SHP77 treated with DMSO at 0.1 percent for 48 hours (cell line): ENCODE measurements around the gene PCDH18.
"Not testable (repeated sequence)": the region's sequence is repeated elsewhere in the genome, so short reads cannot be mapped to it uniquely, and the experiment has no call there.

ENCODE experiments used
- DNase-seq: peaks from one replicate; lab custom pipeline; 2025; lab: John Stamatoyannopoulos, UW

Gene PCDH18, protein sequence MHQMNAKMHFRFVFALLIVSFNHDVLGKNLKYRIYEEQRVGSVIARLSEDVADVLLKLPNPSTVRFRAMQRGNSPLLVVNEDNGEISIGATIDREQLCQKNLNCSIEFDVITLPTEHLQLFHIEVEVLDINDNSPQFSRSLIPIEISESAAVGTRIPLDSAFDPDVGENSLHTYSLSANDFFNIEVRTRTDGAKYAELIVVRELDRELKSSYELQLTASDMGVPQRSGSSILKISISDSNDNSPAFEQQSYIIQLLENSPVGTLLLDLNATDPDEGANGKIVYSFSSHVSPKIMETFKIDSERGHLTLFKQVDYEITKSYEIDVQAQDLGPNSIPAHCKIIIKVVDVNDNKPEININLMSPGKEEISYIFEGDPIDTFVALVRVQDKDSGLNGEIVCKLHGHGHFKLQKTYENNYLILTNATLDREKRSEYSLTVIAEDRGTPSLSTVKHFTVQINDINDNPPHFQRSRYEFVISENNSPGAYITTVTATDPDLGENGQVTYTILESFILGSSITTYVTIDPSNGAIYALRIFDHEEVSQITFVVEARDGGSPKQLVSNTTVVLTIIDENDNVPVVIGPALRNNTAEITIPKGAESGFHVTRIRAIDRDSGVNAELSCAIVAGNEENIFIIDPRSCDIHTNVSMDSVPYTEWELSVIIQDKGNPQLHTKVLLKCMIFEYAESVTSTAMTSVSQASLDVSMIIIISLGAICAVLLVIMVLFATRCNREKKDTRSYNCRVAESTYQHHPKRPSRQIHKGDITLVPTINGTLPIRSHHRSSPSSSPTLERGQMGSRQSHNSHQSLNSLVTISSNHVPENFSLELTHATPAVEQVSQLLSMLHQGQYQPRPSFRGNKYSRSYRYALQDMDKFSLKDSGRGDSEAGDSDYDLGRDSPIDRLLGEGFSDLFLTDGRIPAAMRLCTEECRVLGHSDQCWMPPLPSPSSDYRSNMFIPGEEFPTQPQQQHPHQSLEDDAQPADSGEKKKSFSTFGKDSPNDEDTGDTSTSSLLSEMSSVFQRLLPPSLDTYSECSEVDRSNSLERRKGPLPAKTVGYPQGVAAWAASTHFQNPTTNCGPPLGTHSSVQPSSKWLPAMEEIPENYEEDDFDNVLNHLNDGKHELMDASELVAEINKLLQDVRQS

GRCh38 chr4:137531986-137532868 is at the start of gene PCDH18:
Gene PCDH18, minus strand, starts transcription at chr4:137532494. Its CDS starts 406 bp downstream, at chr4:137532088.
- no peak for DNase-seq

GRCh38 chr4:137576446-137576845 is 44.2 kb upstream of the PCDH18 start:
- no peak for DNase-seq

DNA sequence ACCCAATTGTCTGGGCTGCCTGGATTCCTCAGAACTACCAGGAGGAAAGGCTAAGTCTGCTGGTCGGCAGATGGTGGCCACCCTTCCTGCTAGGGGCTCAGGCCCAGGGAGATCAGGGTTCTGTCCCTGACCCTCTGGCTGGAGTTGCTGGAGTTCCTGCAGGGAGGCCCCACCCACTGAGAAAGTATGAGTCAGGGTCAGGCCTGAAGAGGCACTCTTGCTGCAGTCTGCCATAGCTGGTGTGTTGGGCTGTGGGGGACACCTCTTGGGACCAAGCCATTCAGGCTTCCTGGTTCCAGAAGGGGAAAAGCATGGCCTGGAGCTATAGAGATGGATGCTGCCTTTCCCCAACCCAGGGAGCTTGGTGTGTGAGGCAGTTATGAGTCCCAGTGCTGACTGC is 40.4 kb upstream of the PCDH18 start:
- no peak for DNase-seq

DNA sequence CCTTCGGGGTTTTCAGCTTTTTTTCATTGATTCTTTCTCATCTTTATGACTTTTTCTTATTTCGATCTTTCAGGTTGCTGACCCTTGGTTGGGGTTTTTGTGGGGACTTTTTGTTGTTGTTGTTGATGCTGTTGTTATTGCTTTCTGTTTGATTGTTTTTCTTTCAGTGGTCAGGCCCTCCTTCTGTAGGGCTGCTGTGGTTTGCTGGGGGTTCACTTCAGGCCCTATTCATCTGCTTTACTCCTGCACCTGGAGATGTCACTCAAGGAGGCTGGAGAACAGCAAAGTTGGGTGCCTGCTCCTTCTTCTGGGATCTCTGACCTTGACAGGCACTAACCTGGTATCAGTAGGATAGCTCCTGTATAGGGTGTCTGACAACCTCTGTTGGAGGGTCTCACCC is 39.9 kb upstream of the PCDH18 start:
- DNase-seq, result no peak

DNA sequence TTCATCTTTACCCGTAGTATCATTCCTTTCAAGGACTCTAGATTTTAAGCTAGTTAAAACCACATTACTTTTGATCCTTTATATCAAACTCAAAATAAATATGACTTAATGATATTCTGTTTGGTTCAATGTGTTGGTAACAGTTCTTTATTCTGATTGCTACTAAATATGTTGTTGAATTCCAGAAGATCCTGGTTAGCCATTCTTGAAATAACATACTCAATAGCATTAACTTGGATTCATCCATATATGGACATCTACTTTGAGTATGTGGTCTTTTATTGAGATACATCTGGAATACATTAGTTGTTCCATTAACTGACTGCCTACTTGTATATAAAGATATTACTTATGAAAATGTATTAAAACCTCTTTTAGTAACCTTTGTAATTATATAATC is 27.5 kb upstream of the PCDH18 start:
- DNase-seq, result no peak

DNA sequence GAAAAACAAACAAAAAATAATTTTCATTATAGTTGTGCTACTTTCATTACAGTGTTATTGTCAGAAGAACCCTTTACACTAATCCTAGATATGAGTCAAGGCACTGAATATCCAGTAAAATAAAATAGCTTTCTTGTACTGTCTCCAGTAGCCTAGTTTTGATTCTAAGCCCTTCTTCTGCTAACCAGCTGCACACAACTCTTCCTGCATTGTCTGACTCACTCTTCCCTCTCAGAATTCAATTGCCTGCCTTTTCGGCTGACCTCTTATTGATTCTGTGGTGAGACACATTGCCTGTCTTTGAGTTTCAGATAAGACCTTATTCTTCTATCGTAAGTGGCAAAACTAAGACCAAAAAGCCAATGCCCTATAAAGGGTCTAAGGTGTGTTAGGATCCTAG is 26.7 kb upstream of the PCDH18 start:
- DNase-seq, result no peak

- DNase-seq, result no peak
Observed at GRCh38 chr4:137545461-137545861, 13.2 kb upstream of the PCDH18 start.

DNA sequence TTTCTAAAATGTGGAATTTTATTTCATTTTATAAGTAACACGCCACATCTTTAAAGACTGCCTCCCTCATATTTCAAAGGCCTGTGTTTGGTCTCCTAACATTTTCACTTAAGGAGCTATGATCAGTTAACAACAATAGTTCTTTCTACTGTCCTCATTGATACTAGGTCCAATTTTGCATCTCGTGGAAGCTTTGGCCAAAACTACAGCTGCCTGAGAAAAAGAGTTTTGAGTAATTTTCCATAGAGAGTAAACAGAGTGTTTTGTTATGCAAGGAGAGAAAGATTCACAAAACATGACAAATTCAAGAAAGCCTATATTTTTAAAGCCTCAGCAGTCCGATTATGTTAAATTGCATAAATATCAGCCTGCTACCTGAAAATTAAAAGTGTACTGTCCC is 11.4 kb upstream of the PCDH18 start:
- DNase-seq, result no peak

- no peak for DNase-seq
Observed at GRCh38 chr4:137543198-137543597, 10.9 kb upstream of the PCDH18 start.

- DNase-seq, result no peak
Observed at GRCh38 chr4:137541876-137542646, 9.8 kb upstream of the PCDH18 start.

GRCh38 chr4:137541181-137541580 is 8.9 kb upstream of the PCDH18 start:
- no peak for DNase-seq

- no peak for DNase-seq
Observed at GRCh38 chr4:137540356-137540755, 8.1 kb upstream of the PCDH18 start.

GRCh38 chr4:137538526-137538925 is 6.2 kb upstream of the PCDH18 start:
- DNase-seq, result no peak

GRCh38 chr4:137537807-137538206 is 5.5 kb upstream of the PCDH18 start:
- DNase-seq, result not testable (repeated sequence)

DNA sequence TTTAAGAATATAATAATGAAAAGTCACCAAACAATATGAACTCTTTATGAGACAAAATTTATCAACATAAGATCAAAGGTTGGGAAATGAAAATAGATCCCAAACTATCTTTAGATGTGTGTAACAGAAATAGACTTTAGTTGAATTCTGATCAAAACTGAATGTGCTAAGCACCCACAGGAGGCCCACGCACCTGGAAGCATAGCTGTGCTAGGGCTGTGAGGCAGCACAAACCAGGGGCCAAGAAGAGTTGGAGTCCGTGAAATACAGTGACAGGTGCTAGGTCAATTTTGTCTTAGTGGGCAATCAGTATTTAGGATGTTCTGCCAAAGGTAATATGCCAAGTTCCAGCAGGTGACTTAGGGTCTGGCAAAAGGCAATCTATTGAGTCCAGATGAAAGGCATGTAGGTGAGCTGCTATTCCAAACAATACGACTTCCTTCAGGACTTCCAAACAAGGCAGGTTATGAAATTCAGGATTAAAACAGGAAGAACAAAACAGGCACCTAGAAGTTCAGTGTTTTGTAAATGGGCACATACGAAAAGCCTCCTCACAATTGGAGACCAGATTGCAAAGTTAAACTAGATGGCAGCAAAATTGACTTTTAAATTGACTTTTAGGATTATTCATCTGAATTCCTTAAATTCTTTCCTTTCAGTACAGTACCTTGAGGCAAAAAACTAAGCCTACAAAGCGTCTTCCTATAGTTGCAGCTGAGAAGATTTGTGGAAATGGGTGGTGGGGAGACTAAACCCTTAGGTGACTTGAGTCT is 4.7 kb upstream of the PCDH18 start:
- DNase-seq, result no peak

GRCh38 chr4:137535718-137536117 is 3.4 kb upstream of the PCDH18 start:
- no peak for DNase-seq

GRCh38 chr4:137534516-137534915 is 2.2 kb upstream of the PCDH18 start:
- DNase-seq, result no peak

GRCh38 chr4:137533855-137534254 is 1.6 kb upstream of the PCDH18 start:
- no peak for DNase-seq

DNA sequence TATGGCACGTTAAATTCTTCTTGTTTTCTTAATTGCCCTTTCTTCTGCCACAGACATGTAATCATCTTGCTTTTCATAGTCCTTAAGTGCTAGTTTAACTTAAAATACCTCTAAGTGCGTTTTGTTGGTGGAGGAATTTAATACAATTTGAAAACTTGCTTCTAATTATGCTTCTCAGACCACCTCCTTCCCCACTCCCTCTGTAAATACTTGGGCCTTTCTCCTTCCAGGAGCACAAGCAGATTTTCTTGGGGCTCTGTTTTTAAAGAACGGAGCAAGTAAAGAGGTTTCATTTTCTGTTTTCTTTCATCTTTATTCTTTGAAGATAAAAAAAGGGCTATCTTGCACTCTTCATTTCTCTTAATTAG is 559 bp upstream of the PCDH18 start:
- no peak for DNase-seq
